PFSK-1 (cell line): ENCODE measurements around the gene ITM2B.

ENCODE experiments used
- FOXP2 ChIP-seq: optimal IDR thresholded peaks from 2 replicates; pipeline ENCODE3; 2011; ENCODE audit warnings: borderline replicate concordance, control low read depth, inconsistent platforms; ENCODE audit not compliant: insufficient read depth; ENCODE audit errors: extremely low read length, extremely low read depth
- POLR2AphosphoS5 ChIP-seq: IDR thresholded peaks from 2 replicates; pipeline ENCODE4 v1.6.1; 2012; ENCODE audit warnings: low read depth, mild to moderate bottlenecking, control low read depth, low read length, moderate library complexity
- SIN3A ChIP-seq: IDR thresholded peaks from 2 replicates; pipeline ENCODE4 v1.6.1; 2012; ENCODE audit warnings: mild to moderate bottlenecking, low read length, moderate library complexity, borderline replicate concordance; ENCODE audit not compliant: insufficient read depth
- TAF1 ChIP-seq: IDR thresholded peaks from 2 replicates; pipeline ENCODE4 v1.6.1; 2012; ENCODE audit warnings: low read length, control low read depth, borderline replicate concordance; ENCODE audit not compliant: insufficient read depth
- TF ChIP-seq, protein P1 (sequence below), 2 experiments: IDR thresholded peaks; 2 replicates each; pipeline versions ENCODE4 v1.6.1 to v1.8.0; 2011 to 2012; ENCODE audit warnings: low read depth in 2 of 2, low read length in 2 of 2, control low read depth in 1 of 2, inconsistent platforms in 1 of 2, mild to moderate bottlenecking in 1 of 2, moderate library complexity in 1 of 2; ENCODE audit not compliant: insufficient read depth in 1 of 2

ITM2B gene

GRCh38 chr13:48297131-48297786 lies 64.3 kb downstream of the ITM2B start:
- no peak for TF ChIP-seq TAF1
- TF ChIP-seq FOXP2 = no peak
- TF ChIP-seq SIN3A = no peak
- TF ChIP-seq POLR2AphosphoS5 = no peak
- TF ChIP-seq, protein P1, sequence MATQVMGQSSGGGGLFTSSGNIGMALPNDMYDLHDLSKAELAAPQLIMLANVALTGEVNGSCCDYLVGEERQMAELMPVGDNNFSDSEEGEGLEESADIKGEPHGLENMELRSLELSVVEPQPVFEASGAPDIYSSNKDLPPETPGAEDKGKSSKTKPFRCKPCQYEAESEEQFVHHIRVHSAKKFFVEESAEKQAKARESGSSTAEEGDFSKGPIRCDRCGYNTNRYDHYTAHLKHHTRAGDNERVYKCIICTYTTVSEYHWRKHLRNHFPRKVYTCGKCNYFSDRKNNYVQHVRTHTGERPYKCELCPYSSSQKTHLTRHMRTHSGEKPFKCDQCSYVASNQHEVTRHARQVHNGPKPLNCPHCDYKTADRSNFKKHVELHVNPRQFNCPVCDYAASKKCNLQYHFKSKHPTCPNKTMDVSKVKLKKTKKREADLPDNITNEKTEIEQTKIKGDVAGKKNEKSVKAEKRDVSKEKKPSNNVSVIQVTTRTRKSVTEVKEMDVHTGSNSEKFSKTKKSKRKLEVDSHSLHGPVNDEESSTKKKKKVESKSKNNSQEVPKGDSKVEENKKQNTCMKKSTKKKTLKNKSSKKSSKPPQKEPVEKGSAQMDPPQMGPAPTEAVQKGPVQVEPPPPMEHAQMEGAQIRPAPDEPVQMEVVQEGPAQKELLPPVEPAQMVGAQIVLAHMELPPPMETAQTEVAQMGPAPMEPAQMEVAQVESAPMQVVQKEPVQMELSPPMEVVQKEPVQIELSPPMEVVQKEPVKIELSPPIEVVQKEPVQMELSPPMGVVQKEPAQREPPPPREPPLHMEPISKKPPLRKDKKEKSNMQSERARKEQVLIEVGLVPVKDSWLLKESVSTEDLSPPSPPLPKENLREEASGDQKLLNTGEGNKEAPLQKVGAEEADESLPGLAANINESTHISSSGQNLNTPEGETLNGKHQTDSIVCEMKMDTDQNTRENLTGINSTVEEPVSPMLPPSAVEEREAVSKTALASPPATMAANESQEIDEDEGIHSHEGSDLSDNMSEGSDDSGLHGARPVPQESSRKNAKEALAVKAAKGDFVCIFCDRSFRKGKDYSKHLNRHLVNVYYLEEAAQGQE (IDR thresholded peaks at IDR 0.05; ENCODE audit: insufficient read depth in 1 of 2, low read depth in 2 of 2, low read length in 2 of 2) = no peak

GRCh38 chr13:48299591-48299990 lies 66.6 kb downstream of the ITM2B start:
- TF ChIP-seq SIN3A (no peak), FOXP2 (no peak), POLR2AphosphoS5 (no peak), TAF1 (no peak)
- TF ChIP-seq, protein P1 (IDR thresholded peaks at IDR 0.05; ENCODE audit: insufficient read depth in 1 of 2, low read depth in 2 of 2, low read length in 2 of 2) = no peak

DNA sequence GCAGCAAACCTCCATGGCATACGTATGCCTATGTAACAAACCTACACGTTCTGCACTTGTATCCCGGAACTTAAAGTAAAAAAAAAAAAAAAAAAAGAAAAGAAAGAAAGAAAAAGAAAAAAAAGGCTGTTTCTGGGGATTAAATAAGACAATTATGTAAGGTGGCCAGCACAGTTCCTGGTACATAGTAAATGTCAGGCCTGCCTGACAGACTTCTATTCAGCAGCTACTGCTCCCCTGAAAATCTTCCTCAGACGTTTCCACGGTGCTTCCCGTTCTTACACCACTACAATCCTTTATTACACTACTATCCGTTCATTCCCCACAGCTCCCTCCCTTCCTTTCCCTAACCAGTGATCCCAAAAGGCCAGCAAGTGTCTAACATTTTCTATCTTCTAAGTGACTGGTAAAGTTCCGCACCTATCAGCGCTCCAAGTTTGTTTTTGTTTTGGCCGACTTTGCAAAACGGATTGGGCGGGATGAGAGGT lies 69.9 kb downstream of the ITM2B start:
- TF ChIP-seq TAF1 (no peak), SIN3A (no peak), FOXP2 (no peak), POLR2AphosphoS5 (no peak)
- TF ChIP-seq, protein P1 (IDR thresholded peaks at IDR 0.05; ENCODE audit: insufficient read depth in 1 of 2, low read depth in 2 of 2, low read length in 2 of 2) = no peak

- TF ChIP-seq POLR2AphosphoS5 (0 out of 2 replicates have a peak, but pooled peaks have one; percentile 29), FOXP2 (peak; percentile 50)
- TF ChIP-seq, protein P1 (IDR thresholded peaks at IDR 0.05; ENCODE audit: insufficient read depth in 1 of 2, low read depth in 2 of 2, low read length in 2 of 2) = no peak
Measured at GRCh38 chr13:48303359-48304142, 70.5 kb downstream of the ITM2B start, which contains the start of gene RB1. Gene RB1, plus strand, starts transcription at chr13:48303751. Its CDS starts 162 bp downstream, at chr13:48303913.
